DND-41 (cell line): ENCODE data around the gene NOL4L.

Experiments used
- ATAC-seq: fragments of 200-7000 bp; cut with Tn5 transposase; 3 replicates; pipeline ENCODE4 v1.9.1; 2021; ENCODE audit warnings: low read depth; ENCODE audit not compliant: insufficient read depth
- DNase-seq: peaks from one replicate; pipeline ENCODE4 v3.0.0-alpha.2; 2020
- H2AFZ ChIP-seq: 2 replicates; pipeline ENCODE4 v1.6.0; 2012; ENCODE audit warnings: low read depth, low read length
- H3K27ac ChIP-seq: 2 replicates; pipeline ENCODE4 v1.5.1; 2012; ENCODE audit warnings: low read length, inconsistent platforms
- H3K27me3 ChIP-seq: fragments of 200-600 bp; sonication (generic); 2 replicates; pipeline ENCODE4 v1.6.0; 2012; ENCODE audit warnings: low read length, mild to moderate bottlenecking, inconsistent platforms; ENCODE audit not compliant: insufficient read depth, poor library complexity
- H3K36me3 ChIP-seq: 2 replicates; pipeline ENCODE4 v1.5.1; 2012; ENCODE audit warnings: low read length, inconsistent platforms; ENCODE audit not compliant: insufficient read depth
- H3K4me1 ChIP-seq: 2 replicates; pipeline ENCODE4 v1.5.1; 2012; ENCODE audit warnings: mild to moderate bottlenecking, low read length; ENCODE audit not compliant: insufficient read depth
- H3K4me2 ChIP-seq: 2 replicates; pipeline ENCODE4 v1.6.0; 2012; ENCODE audit warnings: mild to moderate bottlenecking, moderate library complexity, low read length, inconsistent platforms; ENCODE audit not compliant: insufficient read depth
- H3K4me3 ChIP-seq, 2 experiments: fragments of 200-600 bp in 1 of 2; shearing (Covaris generic) in 1 of 2; 2 replicates each; pipeline ENCODE4 v1.5.1; 2012 to 2016; ENCODE audit warnings: inconsistent platforms in 2 of 2, low read length in 2 of 2, mild to moderate bottlenecking in 2 of 2, low read depth in 1 of 2, moderate library complexity in 1 of 2
- H3K79me2 ChIP-seq: 2 replicates; pipeline ENCODE4 v1.6.0; 2012; ENCODE audit warnings: low read length, inconsistent platforms; ENCODE audit not compliant: insufficient read depth
- H3K9ac ChIP-seq: 2 replicates; pipeline ENCODE4 v1.6.0; 2012; ENCODE audit warnings: low read depth, mild to moderate bottlenecking, inconsistent platforms, low read length, moderate library complexity
- H3K9me3 ChIP-seq: 2 replicates; pipeline ENCODE4 v1.5.1; 2012; ENCODE audit warnings: low read length, moderate library complexity, mild to moderate bottlenecking, inconsistent platforms; ENCODE audit not compliant: insufficient read depth, severe bottlenecking
- H4K20me1 ChIP-seq: 2 replicates; pipeline ENCODE4 v1.6.0; 2012; ENCODE audit warnings: low read length; ENCODE audit not compliant: insufficient read depth
- CTCF ChIP-seq: IDR thresholded peaks from 2 replicates; pipeline ENCODE4 v1.5.1; 2012; ENCODE audit warnings: borderline replicate concordance, low read length, moderate library complexity, mild to moderate bottlenecking; ENCODE audit not compliant: poor library complexity, severe bottlenecking; ENCODE audit errors: extremely low read depth
- EZH2 ChIP-seq: IDR thresholded peaks from 3 replicates; pipeline ENCODE4 v1.6.1; 2012; ENCODE audit warnings: borderline replicate concordance, low read depth, mild to moderate bottlenecking, moderate library complexity, low read length, inconsistent platforms; ENCODE audit not compliant: severe bottlenecking

Gene NOL4L

GRCh38 chr20:32539026-32539816 lies 45.9 kb downstream of the NOL4L start:
- H2AFZ ChIP-seq: peak overlapping the region; percentile 27; the same call in 1 of the 2 replicates
- ATAC-seq (no peak), DNase-seq (peak; percentile 43)
- H3K27ac ChIP-seq: peak overlapping the region; percentile 98
- no peaks in the 10 kb centered on the region for H4K20me1 ChIP-seq
- peaks cover 57% of the 10 kb centered on the region for H3K79me2 ChIP-seq
- H3K27me3 ChIP-seq: no peaks in the 10 kb centered on the region
- H3K4me2 ChIP-seq: peak overlapping the region; percentile 63
- H3K4me3 ChIP-seq: peak overlapping the region in 1 of 2 experiments; percentile 45; a peak in 1 of 4 replicates
- H3K4me1 ChIP-seq: peaks cover 74% of the 10 kb centered on the region
- H3K9ac ChIP-seq: peak overlapping the region; percentile 65
- TF ChIP-seq CTCF: no peak
- no peak for TF ChIP-seq EZH2
- H3K9me3 ChIP-seq: no peaks in the 10 kb centered on the region
- H3K36me3 ChIP-seq: no peaks in the 10 kb centered on the region; the same call in 1 of the 2 replicates

GRCh38 chr20:32538526-32538939 lies 46.6 kb downstream of the NOL4L start:
- no peaks in the 10 kb centered on the region for H3K27me3 ChIP-seq
- H3K36me3 ChIP-seq: no peaks in the 10 kb centered on the region; the same call in 1 of the 2 replicates
- H3K27ac ChIP-seq: peak overlapping the region; percentile 98
- TF ChIP-seq EZH2 (no peak), CTCF (no peak)
- no peaks in the 10 kb centered on the region for H4K20me1 ChIP-seq
- DNase-seq: peak; percentile 53
- no peak overlapping the region for H3K4me2 ChIP-seq
- peaks cover 81% of the 10 kb centered on the region for H3K4me1 ChIP-seq
- no peak for ATAC-seq
- no peak overlapping the region for H2AFZ ChIP-seq
- H3K4me3 ChIP-seq: no peak overlapping the region
- peaks cover 60% of the 10 kb centered on the region for H3K79me2 ChIP-seq
- H3K9ac ChIP-seq: peak overlapping the region; percentile 65
- no peaks in the 10 kb centered on the region for H3K9me3 ChIP-seq

GRCh38 chr20:32537657-32538525 lies 47.2 kb downstream of the NOL4L start:
- peak overlapping the region; percentile 98 for H3K27ac ChIP-seq
- no peak overlapping the region for H2AFZ ChIP-seq
- no peaks in the 10 kb centered on the region for H3K9me3 ChIP-seq
- H3K79me2 ChIP-seq: peaks cover 64% of the 10 kb centered on the region
- H3K27me3 ChIP-seq: no peaks in the 10 kb centered on the region
- no peak for ATAC-seq
- peak overlapping the region; percentile 77 for H3K4me2 ChIP-seq
- no peaks in the 10 kb centered on the region; the same call in 1 of the 2 replicates for H3K36me3 ChIP-seq
- H3K4me1 ChIP-seq: peaks cover 81% of the 10 kb centered on the region
- H4K20me1 ChIP-seq: no peaks in the 10 kb centered on the region
- no peak for TF ChIP-seq EZH2
- H3K9ac ChIP-seq: peak overlapping the region; percentile 79
- DNase-seq: peak; percentile 29
- peak overlapping the region in 1 of 2 experiments; percentile 55; a peak in 1 of 4 replicates for H3K4me3 ChIP-seq
